Measurements from ENCODE around the gene DENND6B.

- TF ChIP-seq CTCF (conservative IDR thresholded peaks at IDR 0.05) (no peak), ZFX (IDR thresholded peaks at IDR 0.05) (no peak)
Observed at GRCh38 chr22:50278956-50279619, 47.7 kb downstream of the DENND6B start.

All from C4-2B (cell line).